ENCODE data around the gene METTL26. TPM values are rescaled to one million over a fixed set of nuclear protein-coding genes. Genes with fewer than 3 reads are reported as not detected.

Gene METTL26
- total and polyA plus RNA-seq, 9 of the 15 experiments (the other 6 are each of a cell fraction or from before 2014, with no cell fraction given) = 7.3 to 262 (median 80.9) TPM

DNA sequence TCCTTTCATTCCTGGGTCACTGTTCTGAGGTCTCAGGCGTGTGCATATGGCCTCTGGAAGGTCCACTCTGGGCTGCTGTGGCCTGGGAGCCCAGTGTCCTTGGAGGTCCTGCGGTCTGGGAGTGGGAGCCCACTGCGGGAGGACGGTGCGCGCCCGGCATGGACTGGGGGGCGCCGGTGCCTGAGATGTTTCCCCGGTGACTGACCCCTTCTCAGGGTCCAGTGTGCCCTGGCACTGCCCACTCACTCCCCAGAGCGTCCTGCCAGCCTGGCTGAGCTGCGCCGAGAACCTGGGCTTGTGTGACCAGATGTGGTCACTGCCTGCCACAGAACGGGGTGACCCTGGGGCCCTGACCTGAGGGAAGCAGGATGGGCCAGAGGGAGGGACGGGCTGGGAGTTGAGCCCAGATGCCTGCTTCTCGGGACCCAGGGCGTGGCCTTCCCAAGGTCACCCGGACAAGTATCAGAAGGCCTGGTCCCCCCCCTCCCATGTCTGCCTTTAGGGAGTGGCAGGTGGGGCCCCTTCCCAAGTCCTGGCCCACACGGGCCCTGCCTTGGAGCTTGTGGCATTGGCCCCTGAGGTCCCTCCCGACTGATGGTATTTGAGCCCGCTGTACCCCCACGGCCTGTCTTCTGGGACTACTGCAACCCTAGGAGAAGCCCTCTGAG lies 38.2 kb upstream of the METTL26 start:
- no peaks in the 10 kb centered on the region for H3K9me1 ChIP-seq (ENCODE audit: control insufficient read depth, insufficient read depth, low read length)
- H3K4me3 ChIP-seq = no peak overlapping the region; the same call in 1 of the 2 replicates
- peak in 2 of 4 experiments; percentile 17 to 47 for DNase-seq (ENCODE audit: extremely low read depth in 1 of 4, low spot score in 3 of 4)
- H3K9ac ChIP-seq (ENCODE audit: insufficient read depth in 1 of 2, low read depth in 2 of 2, low read length in 2 of 2) = peak overlapping the region; percentile 32 to 93; a peak in 3 of 4 replicates
- POLR2A ChIA-PET = interaction anchor here (0.5 to 1.7 kb wide), 4 partner anchors 8 to 304 kb away, joined by 3 to 6 read pairs (median 4); partner anchors contain the start of genes JMJD8 and MRPL28
- H4K20me1 ChIP-seq (replicated peaks; ENCODE audit: control insufficient read depth, insufficient read depth, low read length) = 0 out of 2 replicates have a peak, but pooled peaks cover 4% of the 10 kb centered on the region
- H3K4me2 ChIP-seq (ENCODE audit: insufficient read depth, low read length) = peak overlapping the region; percentile 79
- H3K36me3 ChIP-seq (ENCODE audit: control insufficient read depth, insufficient read depth, low read length) = peaks cover 59% of the 10 kb centered on the region
- intact Hi-C loops (cut with micrococcal nuclease) = no loop called here
- FAIRE-seq = peak; percentile 52
- no peaks in the 10 kb centered on the region for H3K9me3 ChIP-seq (replicated peaks; ENCODE audit: control insufficient read depth, insufficient read depth, low read depth, low read length)
- peaks cover 14% of the 10 kb centered on the region for H3K79me2 ChIP-seq (ENCODE audit: control insufficient read depth, insufficient read depth, low read length)
- in situ Hi-C loops (cut with MboI) = loop anchor here (10.0 kb wide), 1 partner anchor 280 kb away; the partner anchor contains the start of gene NME4
- WGBS (ENCODE audit: insufficient coverage, low coverage, missing lambda C conversion rate) = 63% methylated on average over 16 of the region's 22 CpGs
- H3K4me1 ChIP-seq (replicated peaks in 1 of 2; ENCODE audit: control insufficient read depth in 2 of 2, insufficient read depth in 2 of 2, low read length in 2 of 2) = peaks cover 23 to 98% of the 10 kb centered on the region in 2 experiments
- CTCF ChIA-PET (ENCODE audit: low intra/inter-chr PET ratio) = no interaction called here
- H3K27me3 ChIP-seq (ENCODE audit: control insufficient read depth in 2 of 2, insufficient read depth in 2 of 2, low read length in 2 of 2) = no peaks in the 10 kb centered on the region
- H2AFZ ChIP-seq (ENCODE audit: low read depth, low read length) = no peak overlapping the region
- peak; percentile 7; the same call in 2 of the 3 replicates for ATAC-seq
- no TSS peak for BruUV-seq (replicated peaks)
- peak overlapping the region; percentile 72; the same call in 2 of the 3 replicates for H3K27ac ChIP-seq (ENCODE audit: extremely low read depth, low read depth, low read length)
- TF ChIP-seq RBM14 (IDR thresholded peaks at IDR 0.05; ENCODE audit: borderline replicate concordance, insufficient read depth, low read depth, low read length) (no peak), NR1H2 (CRISPR knock-in tag; IDR thresholded peaks at IDR 0.05) (no peak), ZBTB17 (CRISPR knock-in tag; IDR thresholded peaks at IDR 0.05) (peak; percentile 11; the same call in 1 of the 2 replicates), HNRNPL (IDR thresholded peaks at IDR 0.05; ENCODE audit: low read depth, low read length) (peak; percentile 32; the same call in 1 of the 2 replicates), ZNF12 (CRISPR knock-in tag; IDR thresholded peaks at IDR 0.05) (0 out of 2 replicates have a peak, but pooled peaks have one; percentile 4), FOXP4 (CRISPR knock-in tag; IDR thresholded peaks at IDR 0.05; ENCODE audit: borderline replicate concordance) (0 out of 2 replicates have a peak, but pooled peaks have one; percentile 35), ARID3A (IDR thresholded peaks at IDR 0.05; ENCODE audit: borderline replicate concordance, low read depth, low read length) (no peak), MBD2 (IDR thresholded peaks at IDR 0.05; ENCODE audit: borderline replicate concordance, low read depth) (0 out of 2 replicates have a peak, but pooled peaks have one; percentile 9), POLR3A (IDR thresholded peaks at IDR 0.05; ENCODE audit: borderline replicate concordance, extremely low read depth, insufficient read depth, insufficient read length) (no peak), RBFOX2 (IDR thresholded peaks at IDR 0.05; ENCODE audit: low read depth, low read length) (peak; percentile 42; the same call in 1 of the 2 replicates), ESRRA (IDR thresholded peaks at IDR 0.05; ENCODE audit: borderline replicate concordance, low read depth) (peak; percentile 89), POLR2G (IDR thresholded peaks at IDR 0.05; ENCODE audit: low read depth, low read length) (peak; percentile 11), ZC3H4 (CRISPR knock-in tag; IDR thresholded peaks at IDR 0.05; ENCODE audit: borderline replicate concordance) (0 out of 2 replicates have a peak, but pooled peaks have one; percentile 48)
- TF ChIP-seq, protein P1, sequence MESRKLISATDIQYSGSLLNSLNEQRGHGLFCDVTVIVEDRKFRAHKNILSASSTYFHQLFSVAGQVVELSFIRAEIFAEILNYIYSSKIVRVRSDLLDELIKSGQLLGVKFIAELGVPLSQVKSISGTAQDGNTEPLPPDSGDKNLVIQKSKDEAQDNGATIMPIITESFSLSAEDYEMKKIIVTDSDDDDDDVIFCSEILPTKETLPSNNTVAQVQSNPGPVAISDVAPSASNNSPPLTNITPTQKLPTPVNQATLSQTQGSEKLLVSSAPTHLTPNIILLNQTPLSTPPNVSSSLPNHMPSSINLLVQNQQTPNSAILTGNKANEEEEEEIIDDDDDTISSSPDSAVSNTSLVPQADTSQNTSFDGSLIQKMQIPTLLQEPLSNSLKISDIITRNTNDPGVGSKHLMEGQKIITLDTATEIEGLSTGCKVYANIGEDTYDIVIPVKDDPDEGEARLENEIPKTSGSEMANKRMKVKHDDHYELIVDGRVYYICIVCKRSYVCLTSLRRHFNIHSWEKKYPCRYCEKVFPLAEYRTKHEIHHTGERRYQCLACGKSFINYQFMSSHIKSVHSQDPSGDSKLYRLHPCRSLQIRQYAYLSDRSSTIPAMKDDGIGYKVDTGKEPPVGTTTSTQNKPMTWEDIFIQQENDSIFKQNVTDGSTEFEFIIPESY (CRISPR knock-in tag; IDR thresholded peaks at IDR 0.05) = no peak
